ENCODE results near the gene DMBX1.

The DMBX1 gene

DNA sequence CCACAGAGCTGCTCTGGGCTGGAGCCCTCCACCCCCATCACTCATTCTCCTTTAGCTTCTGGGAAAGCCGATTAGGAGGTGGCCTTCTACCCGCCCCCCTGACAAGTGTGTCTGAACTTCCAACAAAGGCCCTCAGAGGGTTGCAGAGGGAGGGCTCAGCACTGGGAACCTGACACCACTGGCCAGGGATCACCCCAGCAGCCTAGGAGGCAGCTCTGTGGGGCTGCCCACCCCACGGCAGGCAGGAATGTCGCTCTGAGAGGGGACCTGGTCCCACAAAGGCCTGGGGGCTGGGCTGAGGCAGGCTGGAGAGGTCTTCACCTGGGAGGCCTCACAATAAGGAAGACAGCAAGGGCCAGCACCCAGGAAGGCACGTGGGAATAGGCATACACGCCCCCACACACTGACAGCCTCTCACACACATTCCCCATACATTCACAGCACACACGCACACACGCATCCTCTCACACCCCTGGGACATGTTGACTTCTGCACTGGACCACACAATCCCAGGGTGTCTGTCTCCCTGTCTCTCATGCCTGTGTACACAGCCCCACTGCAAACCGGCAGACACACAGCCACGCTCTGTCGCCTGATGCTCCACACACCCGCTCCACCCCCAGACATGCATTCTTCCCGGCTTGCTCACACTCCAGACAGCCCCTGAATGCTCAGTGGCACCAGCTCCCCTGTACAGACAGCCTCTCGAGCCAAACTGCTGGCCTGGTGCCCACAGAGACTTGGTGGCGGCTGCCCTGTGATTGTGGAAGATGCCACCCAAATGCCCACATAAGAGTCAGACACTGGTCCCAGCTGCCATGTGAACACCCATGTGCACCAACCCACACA, 30.7 kb downstream of the DMBX1 start:
- no peak for DNase-seq (ENCODE audit: low read depth)
- no peak overlapping the region for H3K4me3 ChIP-seq (ENCODE audit: low read depth, low read length)
- TF ChIP-seq, protein P1, sequence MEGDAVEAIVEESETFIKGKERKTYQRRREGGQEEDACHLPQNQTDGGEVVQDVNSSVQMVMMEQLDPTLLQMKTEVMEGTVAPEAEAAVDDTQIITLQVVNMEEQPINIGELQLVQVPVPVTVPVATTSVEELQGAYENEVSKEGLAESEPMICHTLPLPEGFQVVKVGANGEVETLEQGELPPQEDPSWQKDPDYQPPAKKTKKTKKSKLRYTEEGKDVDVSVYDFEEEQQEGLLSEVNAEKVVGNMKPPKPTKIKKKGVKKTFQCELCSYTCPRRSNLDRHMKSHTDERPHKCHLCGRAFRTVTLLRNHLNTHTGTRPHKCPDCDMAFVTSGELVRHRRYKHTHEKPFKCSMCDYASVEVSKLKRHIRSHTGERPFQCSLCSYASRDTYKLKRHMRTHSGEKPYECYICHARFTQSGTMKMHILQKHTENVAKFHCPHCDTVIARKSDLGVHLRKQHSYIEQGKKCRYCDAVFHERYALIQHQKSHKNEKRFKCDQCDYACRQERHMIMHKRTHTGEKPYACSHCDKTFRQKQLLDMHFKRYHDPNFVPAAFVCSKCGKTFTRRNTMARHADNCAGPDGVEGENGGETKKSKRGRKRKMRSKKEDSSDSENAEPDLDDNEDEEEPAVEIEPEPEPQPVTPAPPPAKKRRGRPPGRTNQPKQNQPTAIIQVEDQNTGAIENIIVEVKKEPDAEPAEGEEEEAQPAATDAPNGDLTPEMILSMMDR (IDR thresholded peaks at IDR 0.05; ENCODE audit: control insufficient read depth, extremely low read depth, insufficient read depth), result no peak

DNA sequence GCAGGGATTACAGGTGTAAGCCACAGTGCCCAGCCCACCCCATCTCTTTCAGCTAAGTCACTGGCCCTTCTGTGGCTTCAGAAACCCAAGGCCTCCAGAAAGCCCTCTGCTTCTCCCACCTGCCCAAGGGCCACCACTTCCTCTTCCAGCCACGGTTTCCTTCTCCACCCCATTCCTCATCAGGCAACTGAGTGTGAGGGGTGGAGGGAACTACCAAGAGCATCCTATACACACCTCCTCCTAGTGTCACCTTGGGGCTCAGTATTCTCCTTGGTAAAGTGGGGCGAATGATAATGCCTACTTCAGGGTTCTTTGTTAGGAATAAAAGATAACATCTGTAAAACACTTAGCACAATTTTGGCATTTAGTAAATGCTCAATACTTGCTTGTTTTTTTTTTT, 31.8 kb downstream of the DMBX1 start:
- TF ChIP-seq, protein P1 (IDR thresholded peaks at IDR 0.05; ENCODE audit: control insufficient read depth, extremely low read depth, insufficient read depth), result no peak
- no peak overlapping the region for H3K4me3 ChIP-seq (ENCODE audit: low read depth, low read length)
- DNase-seq (ENCODE audit: low read depth), result no peak

- DNase-seq (ENCODE audit: low read depth), result peak; percentile 8
- TF ChIP-seq, protein P1 (IDR thresholded peaks at IDR 0.05; ENCODE audit: control insufficient read depth, extremely low read depth, insufficient read depth), result no peak
- H3K4me3 ChIP-seq (ENCODE audit: low read depth, low read length), result no peak overlapping the region
These were observed 32.7 kb downstream of the DMBX1 start for GRCh38 chr1:46522184-46522968.

- no peak for DNase-seq (ENCODE audit: low read depth)
- TF ChIP-seq, protein P1 (IDR thresholded peaks at IDR 0.05; ENCODE audit: control insufficient read depth, extremely low read depth, insufficient read depth), result no peak
- no peak overlapping the region for H3K4me3 ChIP-seq (ENCODE audit: low read depth, low read length)
These were observed 33.3 kb downstream of the DMBX1 start for GRCh38 chr1:46522969-46523320.

GRCh38 chr1:46523496-46524353, 34.1 kb downstream of the DMBX1 start:
- H3K4me3 ChIP-seq (ENCODE audit: low read depth, low read length), result no peak overlapping the region
- no peak for DNase-seq (ENCODE audit: low read depth)
- TF ChIP-seq, protein P1 (IDR thresholded peaks at IDR 0.05; ENCODE audit: control insufficient read depth, extremely low read depth, insufficient read depth), result no peak

- no peak for DNase-seq (ENCODE audit: low read depth)
- TF ChIP-seq, protein P1 (IDR thresholded peaks at IDR 0.05; ENCODE audit: control insufficient read depth, extremely low read depth, insufficient read depth), result no peak
- H3K4me3 ChIP-seq (ENCODE audit: low read depth, low read length), result no peak overlapping the region
These were observed 35.2 kb downstream of the DMBX1 start for GRCh38 chr1:46524843-46525242.

All from LNCaP clone FGC (cell line).